Activated T-helper 2 cell treated with anti-CD3 and anti-CD28 coated beads, Interferon-gamma antibody, Interleukin-2, Interleukin-4, amounts not matched to agents 10 μg/mL and 5 μg/mL and 100 μg/mL, durations not matched to agents 14 hours and 24 hours and 36 hours (primary cell): ENCODE results near the gene IL36G. TPM values are rescaled to one million over a fixed set of nuclear protein-coding genes. Genes with fewer than 3 reads are reported as not detected.
"Not testable (repeated sequence)": the region's sequence is repeated elsewhere in the genome, so short reads cannot be mapped to it uniquely, and the experiment has no call there.

Source experiments
- DNase-seq: peaks from one replicate; pipeline ENCODE4 v3.0.0; 2021; ENCODE audit warnings: low spot score
- H3K27ac Mint-ChIP-seq: one replicate; pipeline ENCODE4 v1.8.0; 2021; ENCODE audit warnings: mixed read lengths
- H3K27me3 Mint-ChIP-seq: one replicate; pipeline ENCODE4 v1.8.0; 2021; ENCODE audit warnings: low read depth, mixed read lengths
- H3K36me3 Mint-ChIP-seq: one replicate; pipeline ENCODE4 v1.8.0; 2021; ENCODE audit warnings: low read depth, mixed read lengths
- H3K4me1 Mint-ChIP-seq: one replicate; pipeline ENCODE4 v1.8.0; 2021; ENCODE audit warnings: low read depth, mixed read lengths
- H3K4me3 Mint-ChIP-seq: one replicate; pipeline ENCODE4 v1.8.0; 2021; ENCODE audit warnings: low read depth, mild to moderate bottlenecking, moderate library complexity, mixed read lengths
- H3K9me3 Mint-ChIP-seq: one replicate; pipeline ENCODE4 v1.8.0; 2021; ENCODE audit warnings: mixed read lengths
- intact Hi-C: fragments of 100-400 bp; cut with micrococcal nuclease; formaldehyde crosslinking; loops from one replicate; pipeline ENCODE4 v1.15.1; 2023
- total RNA-seq: library from RNA; stranded (reverse); gene quantifications from 2 replicates; pipeline ENCODE4 v1.2.3, GENCODE V29; 2022

Gene IL36G
- not detected in 2 replicates for total RNA-seq

DNA sequence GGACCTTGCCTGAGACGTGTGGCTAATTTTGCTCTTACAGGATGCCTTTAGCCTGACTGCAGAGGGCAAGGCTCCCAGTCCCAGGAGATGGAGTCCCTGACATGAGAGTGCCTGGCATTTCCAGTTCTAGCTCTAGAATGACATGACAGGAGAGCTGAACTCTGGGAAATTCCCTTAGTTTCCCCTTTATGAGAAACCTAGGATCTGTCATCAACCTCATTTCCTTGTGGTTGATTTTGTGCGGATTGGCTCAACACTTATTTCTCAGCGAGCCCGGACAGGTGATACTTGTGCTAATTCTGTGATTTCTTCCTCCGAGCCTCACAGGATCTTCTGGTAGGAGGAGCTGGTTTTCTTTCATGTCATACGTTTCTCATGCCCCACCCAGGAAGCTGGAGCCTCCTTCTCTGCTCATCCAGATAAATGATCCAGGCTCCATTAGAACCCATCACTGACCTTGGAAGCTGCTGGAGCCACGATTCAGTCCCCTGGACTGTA is at the start of gene IL36G:
Gene IL36G (plus strand): TSS at position 448 of the 498 bp plus-strand sequence. CDS start 633 bp downstream, outside the sequence.
- H3K4me1 Mint-ChIP-seq, result peaks cover 22% of the 10 kb centered on the region
- H3K36me3 Mint-ChIP-seq, result no peaks in the 10 kb centered on the region
- H3K27ac Mint-ChIP-seq, result no peak within 1 kb of the TSS
- intact Hi-C loops, result no loop called here
- no peak within 1 kb of the TSS for H3K4me3 Mint-ChIP-seq
- DNase-seq, result no peak
- H3K9me3 Mint-ChIP-seq, result no peaks in the 10 kb centered on the region
- peaks cover 15% of the 10 kb centered on the region for H3K27me3 Mint-ChIP-seq

DNA sequence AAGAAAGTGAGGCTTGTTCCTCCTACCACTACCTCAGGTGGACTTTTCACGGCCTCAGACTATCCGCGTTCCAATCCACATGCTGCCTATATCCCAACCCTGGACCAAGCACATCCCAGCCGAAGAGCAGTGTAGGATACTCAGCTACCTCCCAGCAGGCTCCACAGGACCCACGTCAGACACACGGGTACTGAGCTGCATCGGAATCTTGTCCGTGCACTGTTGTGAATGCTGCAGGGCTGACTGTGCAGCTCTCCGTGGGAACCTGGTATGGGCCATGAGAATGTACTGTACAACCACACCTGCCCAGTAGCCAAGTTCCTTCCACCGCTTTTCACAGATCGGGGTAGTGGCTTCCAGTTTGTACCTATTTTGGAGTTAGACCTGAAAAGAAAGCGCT is 44.5 kb upstream of the IL36G start:
- no peak for DNase-seq
- Mint-ChIP-seq H3K27me3 (peaks cover 13% of the 10 kb centered on the region), H3K36me3 (no peaks in the 10 kb centered on the region), H3K9me3 (no peaks in the 10 kb centered on the region), H3K4me1 (no peaks in the 10 kb centered on the region), H3K4me3 (no peak overlapping the region), H3K27ac (no peak overlapping the region)
- intact Hi-C loops, result no loop called here

DNA sequence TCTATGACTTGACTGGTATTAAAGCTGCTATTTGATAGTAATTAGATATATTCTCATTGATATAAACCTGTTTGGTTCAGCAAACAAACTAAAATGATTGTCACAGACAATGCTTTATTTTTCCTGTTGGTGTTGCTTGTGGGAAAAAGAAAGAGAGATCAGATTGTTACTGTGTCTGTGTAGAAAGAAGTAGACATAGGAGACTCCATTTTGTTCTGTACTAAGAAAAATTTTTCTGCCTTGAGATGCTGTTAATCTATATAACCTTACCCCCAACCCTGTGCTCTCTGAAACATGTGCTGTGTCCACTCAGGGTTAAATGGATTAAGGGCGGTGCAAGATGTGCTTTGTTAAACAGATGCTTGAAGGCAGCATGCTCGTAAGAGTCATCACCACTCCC is 43.7 kb upstream of the IL36G start:
- H3K4me1 Mint-ChIP-seq, DNase-seq, H3K4me3 Mint-ChIP-seq, H3K9me3 Mint-ChIP-seq, H3K27ac Mint-ChIP-seq, H3K36me3 Mint-ChIP-seq, intact Hi-C loops: not testable (repeated sequence)
- peaks cover 20% of the 10 kb centered on the region for H3K27me3 Mint-ChIP-seq

DNA sequence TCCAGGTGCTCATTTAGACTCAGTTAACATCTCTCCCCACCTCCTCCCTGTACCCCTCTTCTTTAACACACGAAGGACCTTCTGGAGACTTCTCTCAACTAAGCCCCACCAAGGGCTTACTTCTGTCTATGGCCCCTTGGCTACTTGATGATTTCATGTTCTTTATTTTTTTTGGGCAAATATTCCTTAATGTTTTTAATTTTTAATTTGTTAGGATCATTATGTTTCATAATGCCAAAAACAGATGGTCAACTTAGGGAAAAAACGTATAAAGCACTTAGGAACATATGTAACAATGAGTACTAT is 40.9 kb upstream of the IL36G start:
- H3K9me3 Mint-ChIP-seq, result no peaks in the 10 kb centered on the region
- no peak for DNase-seq
- intact Hi-C loops, result no loop called here
- no peak overlapping the region for H3K4me3 Mint-ChIP-seq
- H3K27me3 Mint-ChIP-seq, result peaks cover 28% of the 10 kb centered on the region
- H3K4me1 Mint-ChIP-seq, result peaks cover 3% of the 10 kb centered on the region
- H3K27ac Mint-ChIP-seq, result no peak overlapping the region
- H3K36me3 Mint-ChIP-seq, result no peaks in the 10 kb centered on the region

DNA sequence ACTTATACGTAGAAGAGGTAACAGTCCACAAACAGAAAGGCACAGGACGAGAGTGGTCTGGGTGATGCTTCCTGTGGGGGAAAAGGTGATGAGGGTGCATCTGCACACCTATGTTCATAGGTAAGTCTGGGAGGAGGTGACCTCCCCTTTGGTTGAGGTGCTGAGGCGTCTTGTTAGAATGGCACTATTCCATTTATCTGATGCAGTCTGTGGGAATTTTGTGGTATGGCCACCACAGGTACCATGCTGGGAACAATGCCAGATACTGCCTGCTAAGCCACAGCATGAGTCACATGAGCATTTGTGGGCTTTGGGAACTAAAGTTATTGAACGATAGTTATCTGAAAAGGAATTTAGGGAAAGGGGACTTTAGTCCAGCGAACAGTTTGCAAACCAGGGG is 38.9 kb upstream of the IL36G start:
- intact Hi-C loops, result no loop called here
- Mint-ChIP-seq H3K4me3 (no peak overlapping the region), H3K36me3 (no peaks in the 10 kb centered on the region), H3K27me3 (peaks cover 26% of the 10 kb centered on the region), H3K4me1 (peaks cover 3% of the 10 kb centered on the region), H3K9me3 (no peaks in the 10 kb centered on the region), H3K27ac (no peak overlapping the region)
- DNase-seq, result no peak

DNA sequence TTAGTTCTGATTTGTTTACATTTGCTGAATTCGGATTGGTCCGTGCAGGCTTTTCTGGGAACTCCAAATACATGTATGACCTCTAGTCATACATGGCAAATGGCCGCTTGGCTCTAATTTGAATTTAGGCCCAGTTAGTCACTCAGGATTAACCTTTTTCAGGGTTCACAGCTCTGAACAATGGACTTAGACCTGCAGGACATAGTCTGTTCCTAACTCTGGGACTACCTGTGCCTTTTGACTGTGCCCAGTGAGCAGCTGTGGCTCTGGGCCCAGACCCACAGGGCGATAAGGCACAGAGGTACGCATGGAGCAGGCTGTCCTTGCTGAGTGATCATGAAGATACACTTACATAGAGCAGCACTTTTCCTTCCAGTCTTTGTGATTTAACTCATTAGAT is 38.4 kb upstream of the IL36G start:
- Mint-ChIP-seq H3K27me3 (peaks cover 27% of the 10 kb centered on the region), H3K36me3 (no peaks in the 10 kb centered on the region)
- intact Hi-C loops, result no loop called here

DNA sequence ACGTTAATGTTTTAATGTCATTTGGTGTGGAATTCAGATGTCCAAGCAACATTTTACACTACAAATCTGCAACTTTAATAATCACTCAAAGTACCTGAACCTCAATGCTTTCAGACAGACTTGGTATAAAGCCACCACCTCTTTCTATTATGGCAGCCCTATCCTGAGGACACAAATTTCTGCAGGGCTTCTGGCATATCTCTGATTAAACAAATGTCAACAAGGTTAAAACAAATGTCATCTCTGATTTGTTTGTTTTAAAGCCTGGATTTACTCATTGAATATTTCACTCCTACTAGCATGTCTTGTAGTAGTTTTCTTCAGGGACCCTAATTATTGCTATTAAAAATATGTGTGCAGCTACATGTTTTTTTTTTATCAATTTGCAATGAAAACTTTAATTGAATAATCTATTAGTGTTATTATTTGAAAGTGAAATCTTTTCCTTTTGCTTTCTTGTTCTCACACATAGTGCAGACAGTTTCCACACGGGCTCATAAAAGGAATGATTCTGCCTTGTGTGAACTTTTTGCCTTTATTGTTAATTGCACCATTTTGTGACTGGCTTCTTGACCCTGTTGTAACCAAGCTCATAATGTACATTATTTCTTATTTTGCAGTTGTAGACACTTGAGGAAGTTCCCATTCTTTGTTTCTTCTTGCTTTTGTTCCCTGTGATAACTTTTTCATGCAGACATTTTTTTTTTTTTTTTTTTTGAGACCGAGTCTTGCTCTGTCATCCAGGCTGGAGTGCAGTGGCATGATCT is 36.8 kb upstream of the IL36G start:
- intact Hi-C loops, result loop anchor here (1.0 to 5.0 kb wide), 2 partner anchors 54 to 192 kb away; no protein-coding TSS in a partner anchor

More for the DNA sequence above, 38.4 kb upstream of the IL36G start:
- H3K4me1 Mint-ChIP-seq, result peaks cover 3% of the 10 kb centered on the region
- no peak overlapping the region for H3K27ac Mint-ChIP-seq
- DNase-seq, result no peak
- no peaks in the 10 kb centered on the region for H3K9me3 Mint-ChIP-seq
- no peak overlapping the region for H3K4me3 Mint-ChIP-seq

DNA sequence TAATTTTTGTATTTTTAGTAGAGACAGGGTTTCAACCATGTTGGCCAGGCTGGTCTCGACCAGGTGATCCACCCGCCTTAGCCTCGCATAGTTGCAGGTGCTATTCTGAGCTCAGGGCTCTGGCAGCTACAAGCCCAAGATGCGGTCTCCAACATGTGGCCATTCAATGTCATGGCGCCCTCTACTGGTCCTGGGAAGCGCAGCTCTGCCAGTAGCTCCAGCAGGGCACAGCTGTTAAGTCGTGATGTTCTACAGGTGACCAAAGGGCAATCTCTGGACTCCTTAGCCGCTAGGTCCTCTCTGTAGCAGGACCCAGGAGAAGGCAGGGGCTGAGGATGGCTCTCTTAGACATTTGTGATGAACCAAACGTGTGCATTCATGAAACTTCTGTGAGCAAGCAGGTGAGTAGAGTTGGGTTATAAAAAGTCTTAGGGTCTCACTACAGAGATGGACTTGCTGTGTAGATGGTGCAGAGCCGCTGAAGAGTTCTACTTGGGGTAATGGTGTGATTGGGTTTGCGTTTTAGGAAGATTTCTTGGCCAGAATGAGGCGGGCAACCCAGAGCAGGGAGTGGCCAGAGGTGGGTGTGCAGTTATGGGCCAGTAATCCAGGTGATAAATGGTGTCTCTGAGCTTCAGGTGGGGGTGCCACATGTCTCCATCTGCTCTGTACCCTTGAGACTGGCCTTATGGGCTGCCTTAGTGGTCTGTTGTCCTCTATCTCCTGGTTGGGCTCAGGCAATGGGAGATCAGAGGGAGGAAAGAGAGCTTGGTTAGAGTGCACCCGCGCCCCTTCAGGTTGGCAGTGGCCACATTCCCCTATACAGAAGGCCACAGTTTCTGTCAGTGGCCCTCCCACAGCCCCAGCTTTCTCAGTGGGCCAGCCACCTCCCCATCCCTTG is 35.8 kb upstream of the IL36G start:
- no peaks in the 10 kb centered on the region for H3K36me3 Mint-ChIP-seq
- intact Hi-C loops, result loop anchor here (1.0 to 5.0 kb wide), 2 partner anchors 55 to 193 kb away; no protein-coding TSS in a partner anchor
- peak; percentile 62 for DNase-seq
- no peak overlapping the region for H3K4me3 Mint-ChIP-seq
- no peak overlapping the region for H3K27ac Mint-ChIP-seq
- peaks cover 33% of the 10 kb centered on the region for H3K27me3 Mint-ChIP-seq
- H3K4me1 Mint-ChIP-seq, result peaks cover 3% of the 10 kb centered on the region
- H3K9me3 Mint-ChIP-seq, result no peaks in the 10 kb centered on the region

More for the DNA sequence above, 36.8 kb upstream of the IL36G start:
- Mint-ChIP-seq H3K4me1 (peaks cover 3% of the 10 kb centered on the region), H3K27ac (no peak overlapping the region), H3K27me3 (peaks cover 33% of the 10 kb centered on the region), H3K36me3 (no peaks in the 10 kb centered on the region), H3K4me3 (no peak overlapping the region), H3K9me3 (no peaks in the 10 kb centered on the region)
- DNase-seq, result no peak

DNA sequence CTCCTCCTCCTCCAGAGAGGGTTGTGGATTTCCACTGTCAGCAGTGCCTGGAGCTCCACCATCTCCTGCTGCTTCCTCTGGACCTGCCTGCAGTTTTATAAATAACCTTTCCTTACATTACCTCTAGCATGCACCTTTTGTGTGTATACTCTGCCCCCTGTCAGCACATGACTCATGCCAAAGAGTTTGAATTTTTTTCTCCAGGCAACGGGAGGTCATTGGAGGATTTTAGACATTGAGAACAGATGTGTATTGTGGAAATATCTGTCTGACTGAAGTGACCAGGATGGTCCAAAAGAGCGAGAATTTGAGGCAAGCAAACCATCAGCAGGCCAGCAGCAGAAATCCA is 35.2 kb upstream of the IL36G start:
- H3K4me3 Mint-ChIP-seq, result no peak overlapping the region

DNA sequence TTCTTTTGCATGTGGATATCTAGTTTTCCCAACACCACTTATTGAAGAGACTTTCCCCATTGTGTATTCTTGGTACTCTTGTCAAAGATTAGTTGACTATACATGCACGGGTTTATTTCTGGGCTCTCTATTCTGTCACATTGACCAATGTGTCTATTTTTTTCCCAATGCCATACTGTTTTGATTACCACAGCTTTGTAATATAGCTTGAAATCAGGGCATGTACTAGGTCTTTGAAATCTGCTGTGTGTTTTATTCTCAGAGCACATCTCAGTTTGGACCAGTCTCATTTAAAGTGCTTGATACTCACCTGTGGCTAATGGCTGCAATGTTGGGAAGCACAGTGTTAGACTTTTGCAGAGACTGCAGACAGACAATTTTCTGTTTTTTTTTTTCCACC is 32.8 kb upstream of the IL36G start:
- Mint-ChIP-seq H3K36me3 (no peaks in the 10 kb centered on the region), H3K27ac (no peak overlapping the region), H3K4me1 (peaks cover 3% of the 10 kb centered on the region), H3K27me3 (peaks cover 24% of the 10 kb centered on the region), H3K4me3 (no peak overlapping the region), H3K9me3 (no peaks in the 10 kb centered on the region)
- no peak for DNase-seq
- intact Hi-C loops, result loop anchor here (5.0 kb wide), 1 partner anchor 58 kb away; no protein-coding TSS in a partner anchor

More for the DNA sequence above, 35.2 kb upstream of the IL36G start:
- Mint-ChIP-seq H3K4me1 (peaks cover 3% of the 10 kb centered on the region), H3K9me3 (no peaks in the 10 kb centered on the region), H3K27ac (no peak overlapping the region), H3K36me3 (no peaks in the 10 kb centered on the region), H3K27me3 (peaks cover 29% of the 10 kb centered on the region)
- DNase-seq, result no peak
- intact Hi-C loops, result loop anchor here (5.0 kb wide), 1 partner anchor 55 kb away; no protein-coding TSS in a partner anchor

DNA sequence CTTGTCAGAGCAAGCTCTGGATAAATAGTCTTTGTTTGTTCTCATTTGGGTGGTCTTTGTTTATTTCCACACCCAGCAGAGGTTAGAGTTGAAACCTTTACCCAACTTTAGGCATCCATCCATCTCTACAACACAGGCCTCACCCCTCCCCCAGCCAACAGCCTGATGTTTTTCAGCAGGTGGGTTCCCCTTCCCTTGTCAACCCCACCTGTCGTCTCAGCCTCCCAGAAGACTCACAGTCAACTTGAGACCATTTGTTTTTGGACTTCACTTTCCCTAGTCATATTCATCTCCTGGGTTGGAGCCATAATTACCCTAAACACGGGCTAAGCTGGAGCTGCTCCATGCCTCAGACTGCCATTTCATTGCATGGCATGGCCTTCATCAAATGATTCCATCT is 31.7 kb upstream of the IL36G start:
- no peak overlapping the region for H3K4me3 Mint-ChIP-seq

DNA sequence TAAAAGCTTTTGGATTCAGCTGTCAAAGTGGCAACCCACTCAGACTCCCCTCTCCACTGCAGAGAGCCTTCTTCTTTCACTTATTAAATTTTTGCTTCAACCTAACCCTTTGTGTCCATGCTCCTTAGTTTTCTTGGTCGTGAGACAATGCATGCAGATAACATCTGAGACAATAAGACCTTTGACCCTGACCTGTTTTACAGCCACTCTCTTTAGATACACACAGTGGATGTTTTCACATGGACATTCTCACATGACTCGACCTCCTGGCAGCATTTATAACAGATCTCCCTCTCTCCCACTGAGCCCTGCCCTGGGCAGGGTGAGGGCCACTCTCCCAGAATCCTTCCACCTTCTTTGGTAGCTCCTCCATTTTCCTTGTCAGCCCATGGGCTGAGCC is 30.4 kb upstream of the IL36G start:
- Mint-ChIP-seq H3K4me1 (no peaks in the 10 kb centered on the region), H3K4me3 (no peak overlapping the region), H3K27ac (no peak overlapping the region), H3K36me3 (no peaks in the 10 kb centered on the region), H3K9me3 (no peaks in the 10 kb centered on the region), H3K27me3 (peaks cover 31% of the 10 kb centered on the region)
- intact Hi-C loops, result no loop called here
- no peak for DNase-seq

More for the DNA sequence above, 31.7 kb upstream of the IL36G start:
- Mint-ChIP-seq H3K9me3 (no peaks in the 10 kb centered on the region), H3K27ac (no peak overlapping the region), H3K4me1 (peaks cover 3% of the 10 kb centered on the region), H3K36me3 (no peaks in the 10 kb centered on the region), H3K27me3 (peaks cover 24% of the 10 kb centered on the region)
- no peak for DNase-seq
- intact Hi-C loops, result no loop called here

DNA sequence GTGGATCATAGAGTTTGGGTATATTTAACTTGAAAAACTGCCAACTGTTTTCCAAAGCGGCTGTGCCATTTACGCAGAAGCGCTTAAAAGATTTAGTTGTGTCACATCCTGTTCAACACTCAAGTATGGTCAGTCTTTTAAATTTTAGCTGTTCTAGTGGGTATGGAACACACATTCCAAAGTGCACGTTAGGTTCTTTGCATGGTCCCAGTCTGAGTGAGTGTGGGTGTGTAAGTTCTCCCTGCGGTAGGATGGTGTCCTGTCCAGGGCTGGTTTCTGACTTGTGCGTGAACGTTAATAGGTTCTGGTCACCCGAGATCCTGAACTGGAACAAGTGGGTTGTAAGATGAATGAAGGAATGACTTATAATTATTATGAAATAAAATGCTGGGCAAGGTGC is 28.4 kb upstream of the IL36G start:
- peaks cover 34% of the 10 kb centered on the region for H3K27me3 Mint-ChIP-seq
- intact Hi-C loops, result no loop called here
- H3K36me3 Mint-ChIP-seq, result no peaks in the 10 kb centered on the region
- no peak overlapping the region for H3K4me3 Mint-ChIP-seq
- no peaks in the 10 kb centered on the region for H3K4me1 Mint-ChIP-seq
- H3K9me3 Mint-ChIP-seq, result no peaks in the 10 kb centered on the region
- no peak for DNase-seq
- H3K27ac Mint-ChIP-seq, result no peak overlapping the region
